Mucosa of descending colon (tissue), 3 donors: Measurements from ENCODE around the gene DGUOK. TPM values are rescaled to one million over a fixed set of nuclear protein-coding genes. Genes with fewer than 3 reads are reported as not detected.
"Not testable (repeated sequence)": the region's sequence is repeated elsewhere in the genome, so short reads cannot be mapped to it uniquely, and the experiment has no call there.

Experiments used
- ATAC-seq: fragments of 200-7000 bp; cut with Tn5 transposase; one replicate; pipeline ENCODE4 v1.9.1; 2020; ENCODE audit warnings: mild to moderate bottlenecking, moderate library complexity
- DNase-seq, 3 donors: peaks; one replicate each; pipeline ENCODE4 v3.0.0-alpha.2; 2020
- H3K36me3 ChIP-seq: fragments of 200-600 bp; one replicate; pipeline ENCODE4 v1.8.0; 2021; ENCODE audit warnings: low read depth, mild to moderate bottlenecking
- H3K4me1 ChIP-seq: fragments of 200-600 bp; one replicate; pipeline ENCODE4 v1.8.0; 2021; ENCODE audit warnings: low read depth, mild to moderate bottlenecking
- H3K4me3 ChIP-seq: fragments of 200-600 bp; one replicate; pipeline ENCODE4 v1.8.0; 2021; ENCODE audit warnings: mild to moderate bottlenecking
- H3K9me3 ChIP-seq: fragments of 200-600 bp; one replicate; pipeline ENCODE4 v1.8.0; 2021; ENCODE audit warnings: mild to moderate bottlenecking
- CTCF ChIP-seq: fragments of 200-600 bp; IDR thresholded peaks from one replicate; pipeline ENCODE4 v1.8.0; 2022; ENCODE audit warnings: antibody characterized with exemption, mild to moderate bottlenecking
- intact Hi-C, 2 donors: fragments of 100-400 bp; cut with DNase I in 1 of 2; cut with micrococcal nuclease in 1 of 2; formaldehyde crosslinking; loops; one replicate each; pipeline versions ENCODE4 v1.11.0 to v1.11.1; 2022; cut with DNase I, micrococcal nuclease
- long read RNA-seq, 2 donors: library from polyadenylated mRNA; unstranded; transcript quantifications; one replicate each; pipeline ENCODE4 v2.0.0, GENCODE V29; 2019 to 2021
- total RNA-seq, 3 donors: library from RNA; stranded (reverse); fragmentation: NEBNext Ultra II Directional in 2 of 3; extraction: Animal tissue kit (Norgen Biotek cat#: 25700) in 2 of 3; gene quantifications; one replicate each; pipeline versions ENCODE4 v1.2.1 to v1.2.4, GENCODE V29; 2021 to 2023
- donor health status: DM: no; HTN: no; CAD: no; lungs with moderate emphysema.
- donor health status: DM: no; HTN: no; CAD: no.
- donor health status: DM: no; HTN: yes; CAD: no.

Gene DGUOK
- total RNA-seq = 10 to 100 TPM; 36.5 to 61.3 (median 57.8) TPM
- long read RNA-seq, donor 1, transcript DGUOK-208 (6 exons, 1,029 nt) = minor isoform, 9 of 45 reads
- long read RNA-seq, donor 1, transcript DGUOK-203 (4 exons, 703 nt) = major isoform, 15 of 45 reads
- long read RNA-seq, donor 1, partial matches to known transcripts = 0 of 45 reads
- long read RNA-seq, donor 1, other reads (novel, unspliced or antisense) = 14 of 45 reads
- long read RNA-seq, donor 2, transcript DGUOK-201 (7 exons, 1,144 nt) = major isoform, 19 of 76 reads
- long read RNA-seq, donor 2, transcript DGUOK-208 (6 exons, 1,029 nt) = minor isoform, 15 of 76 reads
- long read RNA-seq, donor 2, transcript DGUOK-203 (4 exons, 703 nt) = minor isoform, 15 of 76 reads
- long read RNA-seq, donor 2, transcript DGUOK-202 (5 exons, 880 nt) = minor isoform, 12 of 76 reads
- long read RNA-seq, donor 2, partial matches to known transcripts = 2 of 76 reads
- long read RNA-seq, donor 2, other reads (novel, unspliced or antisense) = 13 of 76 reads

- no peaks in the 10 kb centered on the region for H3K9me3 ChIP-seq
- peaks cover 39% of the 10 kb centered on the region for H3K4me1 ChIP-seq
- peak within 1 kb of the TSS; percentile 31 for H3K4me3 ChIP-seq
- intact Hi-C loops = loop anchor here in 1 of 2 donors (5.0 kb wide), 1 partner anchor 56 kb away; the partner anchor contains the start of gene TET3
- H3K36me3 ChIP-seq = no peaks in the 10 kb centered on the region
- peak; percentile 95 to 99 (median 98) for DNase-seq
- peak; percentile 92 for ATAC-seq
- no peak for TF ChIP-seq CTCF
These were observed at the start of gene DGUOK for GRCh38 chr2:73926493-73927327. DGUOK (plus strand) TSS chr2:73926880; CDS start chr2:73926911, 31 bp downstream.

- no peaks in the 10 kb centered on the region for H3K36me3 ChIP-seq
- H3K9me3 ChIP-seq = no peaks in the 10 kb centered on the region
- no peak for TF ChIP-seq CTCF
- H3K4me1 ChIP-seq = no peaks in the 10 kb centered on the region
- H3K4me3 ChIP-seq = no peak overlapping the region
- intact Hi-C loops = no loop called here
- DNase-seq (no peak), ATAC-seq (peak; percentile 73)
These were observed 49.4 kb upstream of the DGUOK start for GRCh38 chr2:73877071-73877802.

- H3K4me3 ChIP-seq, H3K36me3 ChIP-seq, DNase-seq, H3K4me1 ChIP-seq, intact Hi-C loops, ATAC-seq, H3K9me3 ChIP-seq: not testable (repeated sequence)
These were observed 48.7 kb upstream of the DGUOK start for GRCh38 chr2:73877984-73878383.

GRCh38 chr2:73885406-73885805, 41.3 kb upstream of the DGUOK start:
- Histone ChIP-seq H3K9me3 (no peaks in the 10 kb centered on the region), H3K4me1 (no peaks in the 10 kb centered on the region), H3K36me3 (no peaks in the 10 kb centered on the region), H3K4me3 (no peak overlapping the region)
- TF ChIP-seq CTCF = no peak
- DNase-seq = no peak
- ATAC-seq = no peak
- intact Hi-C loops = no loop called here

- intact Hi-C loops = no loop called here
- ATAC-seq = no peak
These were observed 40.3 kb upstream of the DGUOK start for GRCh38 chr2:73886357-73886756.

GRCh38 chr2:73887596-73888353, 38.9 kb upstream of the DGUOK start:
- H3K36me3 ChIP-seq, intact Hi-C loops, H3K9me3 ChIP-seq, ATAC-seq, DNase-seq, H3K4me3 ChIP-seq, H3K4me1 ChIP-seq: not testable (repeated sequence)

More at GRCh38 chr2:73886357-73886756, 40.3 kb upstream of the DGUOK start:
- TF ChIP-seq CTCF = no peak
- no peak for DNase-seq
- Histone ChIP-seq H3K4me1 (no peaks in the 10 kb centered on the region), H3K4me3 (no peak overlapping the region), H3K36me3 (no peaks in the 10 kb centered on the region), H3K9me3 (no peaks in the 10 kb centered on the region)
